HCT116 (cell line): ENCODE results near the gene NKRF. TPM values are rescaled to one million over a fixed set of nuclear protein-coding genes. Genes with fewer than 3 reads are reported as not detected.
A peak's percentile ranks its signal among the peaks of the same experiment; 100 is the strongest.

Experiments
- ATAC-seq: fragments of 200-7000 bp; cut with Tn5 transposase; 2 replicates; pipeline ENCODE4 v1.9.1; 2020; ENCODE audit warnings: mild to moderate bottlenecking, moderate library complexity
- BruUV-seq: library from RNA; stranded (reverse); fragments of 400-500 nt; replicated peaks from 2 replicates; lab custom pipeline; 2021; lab: Mats Ljungman, UMichigan
- CTCF ChIA-PET: fragments of 300-600 bp; sonication (Branson Sonifier 250); formaldehyde crosslinking; loops from one replicate; lab custom pipeline; 2021; ENCODE audit warnings: antibody characterized with exemption; lab: Charles Lee
- POLR2A ChIA-PET: fragments of 300-600, 350-600 bp; sonication (Branson Sonifier 250); formaldehyde crosslinking; loops from one replicate; lab custom pipeline; 2021; ENCODE audit warnings: antibody characterized with exemption; lab: Charles Lee
- RAD21 ChIA-PET, 2 experiments: fragments of 300-600 bp; sonication (Branson Sonifier 250); formaldehyde crosslinking; loops; one replicate each; lab custom pipeline; 2023; ENCODE audit warnings: low total read pairs in 2 of 2; ENCODE audit not compliant: uncharacterized antibody in 2 of 2, unreplicated experiment in 2 of 2, low non-redundant PET in 1 of 2; lab: Charles Lee
- DNase-seq: peaks from one replicate; pipeline ENCODE4 v3.0.0-alpha.2; 2010; ENCODE audit warnings: low read depth, low spot score
- H2AFZ ChIP-seq: fragments of 200-600 bp; shearing (Covaris generic), sonication (generic); 2 replicates; pipeline ENCODE4 v1.6.1; 2017; ENCODE audit warnings: low read depth, mixed run types, mixed read lengths, antibody characterized with exemption, low read length; ENCODE audit not compliant: poor library complexity, severe bottlenecking
- H3K27ac ChIP-seq: 2 replicates; pipeline ENCODE4 v1.5.1; 2012; ENCODE audit warnings: low read depth, low read length
- H3K27me3 ChIP-seq: fragments of 200-600 bp; sonication (generic); 2 replicates; pipeline ENCODE4 v1.6.1; 2016; ENCODE audit warnings: mixed run types, low read length, mixed read lengths; ENCODE audit not compliant: insufficient read depth
- H3K36me3 ChIP-seq, 2 experiments: fragments of 200-500 bp in 1 of 2; fragments of 200-600 bp in 1 of 2; sonication (Bioruptor generic) in 1 of 2; sonication (generic) in 1 of 2; 2 replicates each; pipeline versions ENCODE4 v1.5.1 to v1.6.1; 2014 to 2016; ENCODE audit warnings: low read length in 2 of 2, inconsistent platforms in 1 of 2, mixed read lengths in 1 of 2, mixed run types in 1 of 2; ENCODE audit not compliant: insufficient read depth in 2 of 2, control insufficient read depth in 1 of 2
- H3K4me1 ChIP-seq, 2 experiments: fragments of 200-600 bp in 1 of 2; sonication (generic) in 1 of 2; 2 replicates each; pipeline versions ENCODE4 v1.5.1 to v1.6.1; 2012 to 2017; ENCODE audit warnings: low read length in 2 of 2, inconsistent platforms in 1 of 2, mild to moderate bottlenecking in 1 of 2, mixed read lengths in 1 of 2, mixed run types in 1 of 2, moderate library complexity in 1 of 2; ENCODE audit not compliant: insufficient read depth in 2 of 2, control insufficient read depth in 1 of 2
- H3K4me2 ChIP-seq: fragments of 200-600 bp; sonication (generic); 2 replicates; pipeline ENCODE4 v1.6.1; 2017; ENCODE audit warnings: mixed run types, low read length, mixed read lengths
- H3K4me3 ChIP-seq, 2 experiments: fragments of 200-600 bp in 1 of 2; sonication (generic) in 1 of 2; replicated peaks in 1 of 2; 2 replicates each; pipeline ENCODE4 v1.5.1; 2011 to 2016; ENCODE audit warnings: low read length in 2 of 2, control low read depth in 1 of 2, low read depth in 1 of 2, mild to moderate bottlenecking in 1 of 2, mixed read lengths in 1 of 2, mixed run types in 1 of 2
- H3K79me2 ChIP-seq: fragments of 200-600 bp; sonication (generic); 2 replicates; pipeline ENCODE4 v1.6.1; 2017; ENCODE audit warnings: mild to moderate bottlenecking, mixed run types, low read length, moderate library complexity, mixed read lengths; ENCODE audit not compliant: insufficient read depth
- H3K9ac ChIP-seq: fragments of 200-600 bp; sonication (generic); 2 replicates; pipeline ENCODE4 v1.6.1; 2016; ENCODE audit warnings: low read length, mixed read lengths
- H3K9me2 ChIP-seq: fragments of 200-600 bp; sonication (generic), shearing (Covaris generic); 2 replicates; pipeline ENCODE4 v1.6.1; 2017; ENCODE audit warnings: mixed run types, mild to moderate bottlenecking, moderate library complexity; ENCODE audit not compliant: insufficient read depth
- H3K9me3 ChIP-seq, 2 experiments: fragments of 200-500 bp in 1 of 2; fragments of 200-600 bp in 1 of 2; sonication (Bioruptor generic) in 1 of 2; sonication (generic) in 1 of 2; 2 replicates each; pipeline ENCODE4 v1.6.1; 2014 to 2017; ENCODE audit warnings: low read length in 2 of 2, mixed read lengths in 2 of 2, inconsistent platforms in 1 of 2, low read depth in 1 of 2, mild to moderate bottlenecking in 1 of 2, mixed run types in 1 of 2, moderate library complexity in 1 of 2; ENCODE audit not compliant: control insufficient read depth in 1 of 2, insufficient read depth in 1 of 2
- H4K20me1 ChIP-seq: fragments of 200-600 bp; sonication (generic), shearing (Covaris generic); 2 replicates; pipeline ENCODE4 v1.6.1; 2017; ENCODE audit warnings: mixed run types, mild to moderate bottlenecking, moderate library complexity; ENCODE audit not compliant: insufficient read depth
- CBX3 ChIP-seq: IDR thresholded peaks from 2 replicates; pipeline ENCODE4 v1.6.1; 2012; ENCODE audit warnings: low read depth
- EGR1 ChIP-seq: IDR thresholded peaks from 2 replicates; pipeline ENCODE4 v1.6.1; 2012; ENCODE audit warnings: low read depth
- EZH2 ChIP-seq: fragments of 200-600 bp; sonication (generic); IDR thresholded peaks from 2 replicates; pipeline ENCODE4 v1.6.1; 2017; ENCODE audit warnings: antibody characterized with exemption, mixed run types
- JUND ChIP-seq: IDR thresholded peaks from 2 replicates; pipeline ENCODE4 v1.6.1; 2012
- POLR2A ChIP-seq: IDR thresholded peaks from 2 replicates; pipeline ENCODE4 v1.7.0; 2011; ENCODE audit warnings: borderline replicate concordance; ENCODE audit not compliant: insufficient read depth, insufficient read length; ENCODE audit errors: extremely low read depth
- RAD21 ChIP-seq: IDR thresholded peaks from 2 replicates; pipeline ENCODE4 v1.6.1; 2012; ENCODE audit warnings: low read depth, mild to moderate bottlenecking
- SIN3A ChIP-seq: IDR thresholded peaks from 2 replicates; pipeline ENCODE4 v1.6.1; 2012; ENCODE audit warnings: low read depth
- SRF ChIP-seq: IDR thresholded peaks from 2 replicates; pipeline ENCODE4 v1.6.1; 2012; ENCODE audit warnings: low read depth
- YY1 ChIP-seq: IDR thresholded peaks from 2 replicates; pipeline ENCODE4 v1.6.1; 2011; ENCODE audit warnings: low read length, low read depth, moderate library complexity, mild to moderate bottlenecking; ENCODE audit not compliant: insufficient replicate concordance; ENCODE audit errors: extremely low read depth
- ZNF274 ChIP-seq: fragments of 200-500 bp; sonication (Bioruptor generic); IDR thresholded peaks from 2 replicates; pipeline ENCODE4 v1.6.1; 2014; ENCODE audit warnings: mild to moderate bottlenecking, low read depth, low read length, inconsistent platforms
- intact Hi-C: fragments of 100-400 bp; cut with micrococcal nuclease; formaldehyde crosslinking; loops from 2 replicates; pipeline ENCODE4 v1.10.0; 2022
- total RNA-seq: library from RNA; stranded (reverse); gene quantifications from one replicate; pipeline ENCODE4 v1.2.1, GENCODE V29; 2021; ENCODE audit not compliant: unreplicated experiment
- TF ChIP-seq, protein P1 (sequence below): IDR thresholded peaks from 2 replicates; pipeline ENCODE4 v1.6.1; 2011; ENCODE audit warnings: mild to moderate bottlenecking, low read length, moderate library complexity; ENCODE audit not compliant: insufficient replicate concordance; ENCODE audit errors: extremely low read depth
- TF ChIP-seq, protein P2 (sequence below): IDR thresholded peaks from 2 replicates; pipeline ENCODE4 v1.6.1; 2012; ENCODE audit warnings: low read depth
- TF ChIP-seq, protein P3 (sequence below): IDR thresholded peaks from 2 replicates; pipeline ENCODE4 v1.6.1; 2012

Gene NKRF
- total RNA-seq, 1 experiment from 2014 or later = 22.8 TPM

DNA sequence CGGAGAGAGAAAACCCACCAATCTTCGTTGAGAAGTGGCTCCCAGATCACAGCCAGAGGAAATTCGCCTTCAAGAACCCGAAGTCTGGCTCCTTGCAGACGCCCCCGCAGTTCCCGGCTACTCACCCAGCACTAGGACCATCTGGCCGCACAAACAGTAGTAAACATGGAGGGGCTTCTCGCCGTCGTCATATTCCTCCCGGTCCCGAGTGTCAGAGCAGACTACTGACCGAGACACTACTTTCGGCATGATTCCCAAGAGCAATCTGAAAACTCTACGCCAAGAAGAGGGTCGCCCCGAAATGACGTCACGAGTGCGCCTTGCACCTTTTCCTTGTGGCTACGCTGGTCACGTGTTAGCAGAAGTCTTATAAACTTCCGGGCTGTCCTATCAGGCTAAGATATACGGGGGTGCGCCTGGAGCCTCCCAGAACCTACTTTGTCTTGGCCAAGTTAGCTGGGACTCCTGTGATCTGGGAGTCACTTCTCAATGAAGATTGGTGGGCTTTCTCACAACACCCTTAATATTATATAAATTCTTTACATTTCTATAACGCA, 41.0 kb downstream of the NKRF start, which contains the start of gene STEEP1 (continued):
- TF ChIP-seq, protein P1, sequence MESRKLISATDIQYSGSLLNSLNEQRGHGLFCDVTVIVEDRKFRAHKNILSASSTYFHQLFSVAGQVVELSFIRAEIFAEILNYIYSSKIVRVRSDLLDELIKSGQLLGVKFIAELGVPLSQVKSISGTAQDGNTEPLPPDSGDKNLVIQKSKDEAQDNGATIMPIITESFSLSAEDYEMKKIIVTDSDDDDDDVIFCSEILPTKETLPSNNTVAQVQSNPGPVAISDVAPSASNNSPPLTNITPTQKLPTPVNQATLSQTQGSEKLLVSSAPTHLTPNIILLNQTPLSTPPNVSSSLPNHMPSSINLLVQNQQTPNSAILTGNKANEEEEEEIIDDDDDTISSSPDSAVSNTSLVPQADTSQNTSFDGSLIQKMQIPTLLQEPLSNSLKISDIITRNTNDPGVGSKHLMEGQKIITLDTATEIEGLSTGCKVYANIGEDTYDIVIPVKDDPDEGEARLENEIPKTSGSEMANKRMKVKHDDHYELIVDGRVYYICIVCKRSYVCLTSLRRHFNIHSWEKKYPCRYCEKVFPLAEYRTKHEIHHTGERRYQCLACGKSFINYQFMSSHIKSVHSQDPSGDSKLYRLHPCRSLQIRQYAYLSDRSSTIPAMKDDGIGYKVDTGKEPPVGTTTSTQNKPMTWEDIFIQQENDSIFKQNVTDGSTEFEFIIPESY = no peak
- peak; percentile 88 for TF ChIP-seq SRF
- peak; percentile 62 for TF ChIP-seq JUND
- TF ChIP-seq, protein P2, sequence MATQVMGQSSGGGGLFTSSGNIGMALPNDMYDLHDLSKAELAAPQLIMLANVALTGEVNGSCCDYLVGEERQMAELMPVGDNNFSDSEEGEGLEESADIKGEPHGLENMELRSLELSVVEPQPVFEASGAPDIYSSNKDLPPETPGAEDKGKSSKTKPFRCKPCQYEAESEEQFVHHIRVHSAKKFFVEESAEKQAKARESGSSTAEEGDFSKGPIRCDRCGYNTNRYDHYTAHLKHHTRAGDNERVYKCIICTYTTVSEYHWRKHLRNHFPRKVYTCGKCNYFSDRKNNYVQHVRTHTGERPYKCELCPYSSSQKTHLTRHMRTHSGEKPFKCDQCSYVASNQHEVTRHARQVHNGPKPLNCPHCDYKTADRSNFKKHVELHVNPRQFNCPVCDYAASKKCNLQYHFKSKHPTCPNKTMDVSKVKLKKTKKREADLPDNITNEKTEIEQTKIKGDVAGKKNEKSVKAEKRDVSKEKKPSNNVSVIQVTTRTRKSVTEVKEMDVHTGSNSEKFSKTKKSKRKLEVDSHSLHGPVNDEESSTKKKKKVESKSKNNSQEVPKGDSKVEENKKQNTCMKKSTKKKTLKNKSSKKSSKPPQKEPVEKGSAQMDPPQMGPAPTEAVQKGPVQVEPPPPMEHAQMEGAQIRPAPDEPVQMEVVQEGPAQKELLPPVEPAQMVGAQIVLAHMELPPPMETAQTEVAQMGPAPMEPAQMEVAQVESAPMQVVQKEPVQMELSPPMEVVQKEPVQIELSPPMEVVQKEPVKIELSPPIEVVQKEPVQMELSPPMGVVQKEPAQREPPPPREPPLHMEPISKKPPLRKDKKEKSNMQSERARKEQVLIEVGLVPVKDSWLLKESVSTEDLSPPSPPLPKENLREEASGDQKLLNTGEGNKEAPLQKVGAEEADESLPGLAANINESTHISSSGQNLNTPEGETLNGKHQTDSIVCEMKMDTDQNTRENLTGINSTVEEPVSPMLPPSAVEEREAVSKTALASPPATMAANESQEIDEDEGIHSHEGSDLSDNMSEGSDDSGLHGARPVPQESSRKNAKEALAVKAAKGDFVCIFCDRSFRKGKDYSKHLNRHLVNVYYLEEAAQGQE = no peak
- TF ChIP-seq SIN3A = peak; percentile 40; the same call in 1 of the 2 replicates
- TF ChIP-seq EGR1 = no peak
- peak; percentile 64 for TF ChIP-seq CBX3
- no peak for TF ChIP-seq ZNF274
- TF ChIP-seq RAD21 = no peak

DNA sequence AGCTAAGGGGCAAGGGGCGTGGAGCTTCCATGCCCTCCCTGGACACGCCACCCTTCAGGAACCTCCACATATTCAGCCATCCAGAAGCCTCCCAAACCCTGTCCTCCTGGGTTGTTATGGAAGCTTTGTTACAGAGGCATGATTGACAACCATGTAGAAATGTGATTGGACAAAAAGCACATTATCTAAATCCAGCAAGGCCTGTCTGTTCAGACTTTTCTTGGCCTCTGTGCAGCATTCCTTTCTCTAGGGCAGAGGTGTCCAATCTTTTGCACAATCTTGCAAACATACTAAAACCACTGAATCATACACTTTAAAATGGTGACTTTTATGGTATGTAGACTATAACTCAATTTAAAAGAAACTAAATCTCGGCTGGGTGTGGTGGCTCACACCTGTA, 53.7 kb downstream of the NKRF start:
- Histone ChIP-seq H3K9me3 (no peaks in the 10 kb centered on the region), H2AFZ (no peak overlapping the region), H3K27ac (no peak overlapping the region), H3K27me3 (no peaks in the 10 kb centered on the region), H3K36me3 (no peaks in the 10 kb centered on the region), H3K4me1 (no peaks in the 10 kb centered on the region), H3K9ac (no peak overlapping the region), H3K79me2 (peaks cover 6% of the 10 kb centered on the region), H3K4me2 (no peak overlapping the region), H4K20me1 (no peaks in the 10 kb centered on the region), H3K9me2 (no peaks in the 10 kb centered on the region), H3K4me3 (no peak overlapping the region)
- DNase-seq (no peak), ATAC-seq (no peak)
- ChIA-PET CTCF (no interaction called here), POLR2A (no interaction called here), RAD21 (no interaction called here)
- intact Hi-C loops = no loop called here
- TF ChIP-seq RAD21 (no peak), EZH2 (no peak), YY1 (no peak), CBX3 (no peak), POLR2A (no peak)
- TF ChIP-seq, protein P3, sequence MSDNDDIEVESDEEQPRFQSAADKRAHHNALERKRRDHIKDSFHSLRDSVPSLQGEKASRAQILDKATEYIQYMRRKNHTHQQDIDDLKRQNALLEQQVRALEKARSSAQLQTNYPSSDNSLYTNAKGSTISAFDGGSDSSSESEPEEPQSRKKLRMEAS = no peak
- TF ChIP-seq, protein P2 = no peak
- no TSS peak for BruUV-seq
